B cell (primary cell): ENCODE results near the gene AGTPBP1. TPM values are rescaled to one million over a fixed set of nuclear protein-coding genes. Genes with fewer than 3 reads are reported as not detected.

Source experiments
- ATAC-seq: fragments of 200-7000 bp; cut with Tn5 transposase; one replicate; pipeline ENCODE4 v1.10.0; 2021; ENCODE audit warnings: low read depth, mild to moderate bottlenecking, moderate number of reproducible peaks, moderate library complexity
- CTCF ChIA-PET: fragments of 350-600 bp; sonication (Branson Sonifier 250); formaldehyde crosslinking; loops from one replicate; lab custom pipeline; 2021; ENCODE audit warnings: antibody characterized with exemption, inconsistent platforms; lab: Charles Lee
- POLR2A ChIA-PET: fragments of 350-600 bp; sonication (Branson Sonifier 250); formaldehyde crosslinking; loops from one replicate; lab custom pipeline; 2021; ENCODE audit warnings: antibody characterized with exemption; lab: Charles Lee
- DNase-seq: peaks from one replicate; pipeline ENCODE4 v3.0.0; 2013
- H2AFZ ChIP-seq: 2 replicates; pipeline ENCODE4 v1.6.1; 2012; ENCODE audit warnings: mild to moderate bottlenecking, low read depth, low read length; ENCODE audit not compliant: insufficient read depth, poor library complexity, severe bottlenecking
- H3K27ac ChIP-seq, 2 donors: 1 replicate in 1 of 2; 2 replicates in 1 of 2; pipeline ENCODE4 v1.5.1; 2012 to 2013; ENCODE audit warnings: low read length in 2 of 2, mild to moderate bottlenecking in 2 of 2, moderate library complexity in 1 of 2
- H3K27me3 ChIP-seq, 4 experiments: fragments of 200-600 bp in 1 of 4; sonication (generic) in 1 of 4; replicated peaks in 1 of 4; 1 replicate in 2 of 4; 2 replicates in 2 of 4; pipeline versions ENCODE4 v1.6.1 to v1.7.0; 2013 to 2016; ENCODE audit warnings: low read length in 3 of 4, mild to moderate bottlenecking in 2 of 4, mixed read lengths in 1 of 4, moderate library complexity in 1 of 4; ENCODE audit not compliant: insufficient read depth in 4 of 4, control insufficient read depth in 3 of 4; ENCODE audit errors: control extremely low read depth in 1 of 4
- H3K36me3 ChIP-seq, 2 experiments: replicated peaks in 1 of 2; 1 replicate in 1 of 2; 2 replicates in 1 of 2; pipeline versions ENCODE4 v1.6.1 to v1.7.1; 2013; ENCODE audit warnings: low read length in 1 of 2; ENCODE audit not compliant: insufficient read depth in 2 of 2, control insufficient read depth in 1 of 2; ENCODE audit errors: control extremely low read depth in 1 of 2, extremely low read depth in 1 of 2
- H3K4me1 ChIP-seq, 2 donors: fragments of 200-600 bp in 1 of 2; sonication (generic) in 1 of 2; 1 replicate in 1 of 2; 2 replicates in 1 of 2; pipeline versions ENCODE4 v1.5.1 to v1.6.1; 2013 to 2017; ENCODE audit warnings: low read length in 2 of 2; ENCODE audit not compliant: control insufficient read depth in 2 of 2, insufficient read depth in 2 of 2
- H3K4me2 ChIP-seq: replicated peaks from 2 replicates; pipeline ENCODE3; 2012; ENCODE audit warnings: mild to moderate bottlenecking, low read depth, low read length; ENCODE audit not compliant: poor library complexity, severe bottlenecking
- H3K4me3 ChIP-seq, 5 experiments: fragments of 200-600 bp in 1 of 5; sonication (generic) in 1 of 5; 1 replicate in 3 of 5; 2 replicates in 2 of 5; pipeline versions ENCODE4 v1.5.1 to v1.7.0; 2011 to 2016; ENCODE audit warnings: low read length in 4 of 5, mild to moderate bottlenecking in 4 of 5, low read depth in 2 of 5, control low read depth in 1 of 5, moderate library complexity in 1 of 5; ENCODE audit not compliant: insufficient read depth in 1 of 5; ENCODE audit errors: control extremely low read depth in 1 of 5, extremely low read depth in 1 of 5
- H3K79me2 ChIP-seq: fragments of 200-600 bp; sonication (generic); one replicate; pipeline ENCODE4 v1.6.0; 2016; ENCODE audit warnings: low read length; ENCODE audit not compliant: control insufficient read depth, insufficient read depth
- H3K9ac ChIP-seq: fragments of 200-600 bp; sonication (generic); 2 replicates; pipeline ENCODE4 v1.6.1; 2017; ENCODE audit warnings: mild to moderate bottlenecking, low read length, moderate library complexity
- H3K9me3 ChIP-seq, 3 donors: one replicate each; pipeline versions ENCODE4 v1.6.1 to v1.7.1; 2013; ENCODE audit warnings: low read length in 2 of 3; ENCODE audit not compliant: control insufficient read depth in 2 of 3, insufficient read depth in 1 of 3; ENCODE audit errors: control extremely low read depth in 1 of 3
- H4K20me1 ChIP-seq: 2 replicates; pipeline ENCODE4 v1.6.0; 2012; ENCODE audit warnings: mild to moderate bottlenecking, low read length; ENCODE audit not compliant: insufficient read depth, control insufficient read depth, poor library complexity, severe bottlenecking
- H3K27ac Mint-ChIP-seq: one replicate; pipeline ENCODE4 v1.8.0; 2021; ENCODE audit warnings: mixed read lengths
- H3K27me3 Mint-ChIP-seq: one replicate; pipeline ENCODE4 v1.8.0; 2021; ENCODE audit warnings: mixed read lengths
- H3K4me1 Mint-ChIP-seq: one replicate; pipeline ENCODE4 v1.8.0; 2021; ENCODE audit warnings: mixed read lengths
- H3K4me3 Mint-ChIP-seq: one replicate; pipeline ENCODE4 v1.8.0; 2021; ENCODE audit warnings: mixed read lengths
- H3K9me3 Mint-ChIP-seq: one replicate; pipeline ENCODE4 v1.8.0; 2022; ENCODE audit warnings: mixed read lengths; ENCODE audit not compliant: insufficient read depth
- EZH2 ChIP-seq: IDR thresholded peaks from 2 replicates; pipeline ENCODE4 v1.6.1; 2012; ENCODE audit warnings: borderline replicate concordance, low read depth, mild to moderate bottlenecking, moderate library complexity, low read length; ENCODE audit not compliant: insufficient read depth, poor library complexity, severe bottlenecking
- WGBS: methylation state at CpG from one replicate; pipeline ENCODE4 v1.1.5; 2013; ENCODE audit warnings: missing lambda C conversion rate; ENCODE audit not compliant: insufficient coverage; 5-methylcytosine and 5-hydroxymethylcytosine counted together
- intact Hi-C: fragments of 100-400 bp; cut with micrococcal nuclease; formaldehyde crosslinking; loops from one replicate; pipeline ENCODE4 v1.10.0; 2022
- polyA plus RNA-seq: library from polyadenylated mRNA; depleted of rRNA; stranded (reverse); fragments of >200 nt; gene quantifications from 2 replicates; pipeline ENCODE4 v1.2.3, GENCODE V29; 2012
- total RNA-seq, 2 donors: library from RNA; stranded (reverse); fragments of 120-200 nt in 1 of 2; gene quantifications; 1 replicate in 1 of 2; 2 replicates in 1 of 2; pipeline versions ENCODE4 v1.2.3 to v1.2.4, GENCODE V29; 2013 to 2022
- TF ChIP-seq, protein P1 (sequence below): fragments of 200-600 bp; IDR thresholded peaks from one replicate; pipeline ENCODE4 v1.8.0; 2022; ENCODE audit warnings: antibody characterized with exemption, mild to moderate bottlenecking

The AGTPBP1 gene
- total and polyA plus RNA-seq, 2 donors (not counting 1 experiment from before 2014, with no cell fraction given): 7.5 to 33.1 TPM

DNA sequence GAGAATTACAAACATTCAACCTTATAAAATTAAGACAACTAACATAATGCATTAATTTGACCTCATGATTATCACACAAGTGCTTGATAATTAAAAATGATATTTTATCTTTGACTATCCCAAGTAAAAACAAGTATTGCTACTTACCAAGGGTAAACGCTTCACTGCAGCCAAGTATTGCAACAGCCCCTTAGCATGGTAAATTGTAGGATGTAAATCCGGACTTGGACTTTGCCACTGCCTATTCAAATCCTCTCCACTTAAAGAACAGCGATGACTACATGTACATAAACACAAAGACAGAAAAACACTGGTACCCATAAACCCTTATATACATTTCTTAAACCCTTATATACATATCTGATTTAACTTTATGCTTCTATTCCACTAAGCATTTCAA, 155.1 kb downstream of the AGTPBP1 start:
- Mint-ChIP-seq H3K4me3 (no peak overlapping the region), H3K27me3 (no peaks in the 10 kb centered on the region), H3K27ac (no peak overlapping the region), H3K9me3 (no peaks in the 10 kb centered on the region), H3K4me1 (no peaks in the 10 kb centered on the region)
- ChIA-PET CTCF (no interaction called here), POLR2A (no interaction called here)
- H3K4me2 ChIP-seq: no peak overlapping the region
- H3K4me3 ChIP-seq: no peak overlapping the region
- H3K9ac ChIP-seq: no peak overlapping the region
- no peak for TF ChIP-seq EZH2
- TF ChIP-seq, protein P1, sequence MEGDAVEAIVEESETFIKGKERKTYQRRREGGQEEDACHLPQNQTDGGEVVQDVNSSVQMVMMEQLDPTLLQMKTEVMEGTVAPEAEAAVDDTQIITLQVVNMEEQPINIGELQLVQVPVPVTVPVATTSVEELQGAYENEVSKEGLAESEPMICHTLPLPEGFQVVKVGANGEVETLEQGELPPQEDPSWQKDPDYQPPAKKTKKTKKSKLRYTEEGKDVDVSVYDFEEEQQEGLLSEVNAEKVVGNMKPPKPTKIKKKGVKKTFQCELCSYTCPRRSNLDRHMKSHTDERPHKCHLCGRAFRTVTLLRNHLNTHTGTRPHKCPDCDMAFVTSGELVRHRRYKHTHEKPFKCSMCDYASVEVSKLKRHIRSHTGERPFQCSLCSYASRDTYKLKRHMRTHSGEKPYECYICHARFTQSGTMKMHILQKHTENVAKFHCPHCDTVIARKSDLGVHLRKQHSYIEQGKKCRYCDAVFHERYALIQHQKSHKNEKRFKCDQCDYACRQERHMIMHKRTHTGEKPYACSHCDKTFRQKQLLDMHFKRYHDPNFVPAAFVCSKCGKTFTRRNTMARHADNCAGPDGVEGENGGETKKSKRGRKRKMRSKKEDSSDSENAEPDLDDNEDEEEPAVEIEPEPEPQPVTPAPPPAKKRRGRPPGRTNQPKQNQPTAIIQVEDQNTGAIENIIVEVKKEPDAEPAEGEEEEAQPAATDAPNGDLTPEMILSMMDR: no peak
- no peak for ATAC-seq
- no peak for DNase-seq
- no CpG with 5 or more reads among the region's 3 CpGs for WGBS
- intact Hi-C loops: no loop called here
- H3K9me3 ChIP-seq: no peaks in the 10 kb centered on the region
- peaks cover 4 to 5% of the 10 kb centered on the region in 2 experiments for H3K36me3 ChIP-seq
- H3K27ac ChIP-seq: no peak overlapping the region
- no peaks in the 10 kb centered on the region for H3K27me3 ChIP-seq
- H3K79me2 ChIP-seq: no peaks in the 10 kb centered on the region
- H4K20me1 ChIP-seq: no peaks in the 10 kb centered on the region
- no peaks in the 10 kb centered on the region for H3K4me1 ChIP-seq
- H2AFZ ChIP-seq: no peak overlapping the region

- no peaks in the 10 kb centered on the region for H3K27me3 Mint-ChIP-seq
- no peaks in the 10 kb centered on the region for H3K36me3 ChIP-seq
- no peaks in the 10 kb centered on the region for H3K9me3 Mint-ChIP-seq
- no peaks in the 10 kb centered on the region for H3K9me3 ChIP-seq
- H3K27ac ChIP-seq: no peak overlapping the region
- ATAC-seq (no peak), DNase-seq (no peak)
- no peaks in the 10 kb centered on the region for H4K20me1 ChIP-seq
- WGBS: no CpG with 5 or more reads among the region's 1 CpG
- no peak overlapping the region for H3K4me2 ChIP-seq
- no peak overlapping the region for H3K4me3 Mint-ChIP-seq
- no peaks in the 10 kb centered on the region for H3K4me1 Mint-ChIP-seq
- ChIA-PET CTCF (no interaction called here), POLR2A (no interaction called here)
- H3K79me2 ChIP-seq: no peaks in the 10 kb centered on the region
- H3K4me1 ChIP-seq: no peaks in the 10 kb centered on the region
- H3K9ac ChIP-seq: no peak overlapping the region
- H3K27me3 ChIP-seq: no peaks in the 10 kb centered on the region
- no peak for TF ChIP-seq EZH2
- TF ChIP-seq, protein P1: no peak
- intact Hi-C loops: no loop called here
- no peak overlapping the region for H3K27ac Mint-ChIP-seq
- no peak overlapping the region for H3K4me3 ChIP-seq
- no peak overlapping the region for H2AFZ ChIP-seq
Observed at GRCh38 chr9:85577353-85577952, 164.3 kb downstream of the AGTPBP1 start.
